GM10266 (cell line): ENCODE data around the gene PDE2A.

Source experiments
- DNase-seq: peaks from one replicate; pipeline ENCODE4 v3.0.0; 2012; ENCODE audit errors: extremely low spot score
- CTCF ChIP-seq: IDR thresholded peaks from 2 replicates; pipeline ENCODE4 v1.5.1; 2012; ENCODE audit warnings: mild to moderate bottlenecking, low read depth; ENCODE audit not compliant: control insufficient read depth, insufficient read depth; ENCODE audit errors: missing control alignments

Gene PDE2A

GRCh38 chr11:72552399-72552910 lies 121.8 kb downstream of the PDE2A start:
- DNase-seq: no peak
- TF ChIP-seq CTCF: no peak

- no peak for TF ChIP-seq CTCF
- no peak for DNase-seq
Measured at GRCh38 chr11:72551571-72551970, 122.7 kb downstream of the PDE2A start.

- no peak for DNase-seq
- TF ChIP-seq CTCF: no peak
Measured at GRCh38 chr11:72548463-72548862, 125.8 kb downstream of the PDE2A start.

GRCh38 chr11:72546866-72547265 lies 127.4 kb downstream of the PDE2A start:
- no peak for DNase-seq
- no peak for TF ChIP-seq CTCF

GRCh38 chr11:72544589-72544988 lies 129.6 kb downstream of the PDE2A start:
- DNase-seq: no peak
- no peak for TF ChIP-seq CTCF

GRCh38 chr11:72543849-72544542 lies 130.2 kb downstream of the PDE2A start:
- no peak for TF ChIP-seq CTCF
- no peak for DNase-seq

- DNase-seq: no peak
- TF ChIP-seq CTCF: no peak
Measured at GRCh38 chr11:72541257-72541974, 132.8 kb downstream of the PDE2A start.
